HEK293 (cell line): ENCODE results near the gene SRRM2.

Experiments
- AEBP2 ChIP-seq: fragments of 450-650 bp; formaldehyde crosslinking; IDR thresholded peaks from 2 replicates; pipeline ENCODE4 v1.5.1; 2016; ENCODE audit warnings: missing biosample characterization, missing genetic modification characterization, borderline replicate concordance
- GFI1B ChIP-seq: fragments of 450-650 bp; formaldehyde crosslinking; IDR thresholded peaks from 2 replicates; pipeline ENCODE4 v1.5.1; 2016; ENCODE audit warnings: missing biosample characterization, missing genetic modification characterization
- KLF7 ChIP-seq: fragments of 450-650 bp; formaldehyde crosslinking; IDR thresholded peaks from 2 replicates; pipeline ENCODE4 v1.5.1; 2016; ENCODE audit warnings: missing biosample characterization, missing genetic modification characterization, borderline replicate concordance
- MEIS1 ChIP-seq: sonication (generic); formaldehyde crosslinking; IDR thresholded peaks from 2 replicates; pipeline ENCODE4 v1.8.1; 2022; ENCODE audit warnings: missing genetic modification reagents, mild to moderate bottlenecking, borderline replicate concordance
- PRDM10 ChIP-seq: fragments of 450-650 bp; formaldehyde crosslinking; IDR thresholded peaks from 2 replicates; pipeline ENCODE4 v1.5.1; 2016; ENCODE audit warnings: missing biosample characterization, missing genetic modification characterization
- SCRT2 ChIP-seq: fragments of 450-650 bp; formaldehyde crosslinking; IDR thresholded peaks from 2 replicates; pipeline ENCODE4 v1.5.1; 2016; ENCODE audit warnings: missing biosample characterization, missing genetic modification characterization
- ZBTB11 ChIP-seq: fragments of 450-650 bp; formaldehyde crosslinking; conservative IDR thresholded peaks from 2 replicates; pipeline ENCODE4 v1.5.1; 2016; ENCODE audit warnings: low read depth, missing biosample characterization, missing genetic modification characterization
- ZBTB21 ChIP-seq: fragments of 450-650 bp; formaldehyde crosslinking; IDR thresholded peaks from 2 replicates; pipeline ENCODE4 v1.5.1; 2017; ENCODE audit warnings: missing biosample characterization, missing genetic modification characterization
- ZBTB49 ChIP-seq: fragments of 450-650 bp; formaldehyde crosslinking; IDR thresholded peaks from 2 replicates; pipeline ENCODE4 v1.5.1; 2016; ENCODE audit warnings: missing biosample characterization, missing genetic modification characterization, low read depth
- ZNF10 ChIP-seq: fragments of 450-650 bp; formaldehyde crosslinking; IDR thresholded peaks from 2 replicates; pipeline ENCODE4 v1.5.1; 2017; ENCODE audit warnings: missing biosample characterization, missing genetic modification characterization
- ZNF16 ChIP-seq: fragments of 450-650 bp; formaldehyde crosslinking; IDR thresholded peaks from 2 replicates; pipeline ENCODE4 v1.5.1; 2016; ENCODE audit warnings: low read depth, missing biosample characterization, missing genetic modification characterization
- ZNF169 ChIP-seq: fragments of 450-650 bp; formaldehyde crosslinking; IDR thresholded peaks from 2 replicates; pipeline ENCODE4 v1.5.1; 2016; ENCODE audit warnings: missing biosample characterization, missing genetic modification characterization
- ZNF175 ChIP-seq: fragments of 450-650 bp; formaldehyde crosslinking; IDR thresholded peaks from 2 replicates; pipeline ENCODE4 v1.5.1; 2016; ENCODE audit warnings: missing biosample characterization, missing genetic modification characterization
- ZNF449 ChIP-seq: fragments of 450-650 bp; formaldehyde crosslinking; IDR thresholded peaks from 2 replicates; pipeline ENCODE4 v1.5.1; 2017; ENCODE audit warnings: missing biosample characterization, mild to moderate bottlenecking, missing genetic modification characterization, moderate library complexity
- ZNF501 ChIP-seq: fragments of 450-650 bp; formaldehyde crosslinking; IDR thresholded peaks from 2 replicates; pipeline ENCODE4 v1.5.1; 2016; ENCODE audit warnings: missing biosample characterization, missing genetic modification characterization
- ZNF510 ChIP-seq: fragments of 450-650 bp; formaldehyde crosslinking; IDR thresholded peaks from 2 replicates; pipeline ENCODE4 v1.5.1; 2018; ENCODE audit warnings: mild to moderate bottlenecking, missing genetic modification characterization, missing biosample characterization; ENCODE audit not compliant: insufficient replicate concordance
- ZNF518A ChIP-seq: fragments of 450-650 bp; formaldehyde crosslinking; conservative IDR thresholded peaks from 2 replicates; pipeline ENCODE4 v1.5.1; 2016; ENCODE audit warnings: low read depth, missing biosample characterization, missing genetic modification characterization
- ZNF521 ChIP-seq: fragments of 450-650 bp; formaldehyde crosslinking; IDR thresholded peaks from 2 replicates; pipeline ENCODE4 v1.5.1; 2017; ENCODE audit warnings: missing biosample characterization, mild to moderate bottlenecking, missing genetic modification characterization
- ZNF571 ChIP-seq: fragments of 450-650 bp; formaldehyde crosslinking; IDR thresholded peaks from 2 replicates; pipeline ENCODE4 v1.5.0; 2017; ENCODE audit warnings: missing biosample characterization, missing genetic modification characterization
- ZNF623 ChIP-seq: fragments of 450-650 bp; formaldehyde crosslinking; IDR thresholded peaks from 2 replicates; pipeline ENCODE4 v1.5.1; 2016; ENCODE audit warnings: missing biosample characterization, missing genetic modification characterization
- ZNF664 ChIP-seq: fragments of 450-650 bp; formaldehyde crosslinking; IDR thresholded peaks from 2 replicates; pipeline ENCODE4 v1.5.1; 2016; ENCODE audit warnings: missing biosample characterization, missing genetic modification characterization
- ZNF76 ChIP-seq: fragments of 450-650 bp; formaldehyde crosslinking; IDR thresholded peaks from 2 replicates; pipeline ENCODE4; 2016; ENCODE audit warnings: low read depth, missing biosample characterization, missing genetic modification characterization, borderline replicate concordance

The SRRM2 gene

GRCh38 chr16:2799859-2800226 lies 47.4 kb downstream of the SRRM2 start (continued):
- TF ChIP-seq PRDM10 (tag by site-specific recombination) (peak; percentile 92), ZBTB11 (tag by site-specific recombination) (no peak), ZNF16 (tag by site-specific recombination) (no peak), ZNF169 (tag by site-specific recombination) (no peak), KLF7 (no peak), ZNF501 (tag by site-specific recombination) (no peak), ZNF76 (tag by site-specific recombination) (no peak), ZNF571 (tag by site-specific recombination) (no peak), ZNF10 (no peak), ZNF449 (peak; percentile 42; the same call in 1 of the 2 replicates), MEIS1 (CRISPR knock-in tag) (no peak), ZBTB21 (tag by site-specific recombination) (peak; percentile 27; the same call in 1 of the 2 replicates), ZNF510 (no peak), ZNF623 (tag by site-specific recombination) (no peak), GFI1B (tag by site-specific recombination) (peak; percentile 93), ZNF518A (tag by site-specific recombination) (peak; percentile 51; the same call in 1 of the 2 replicates), ZNF521 (tag by site-specific recombination) (no peak), ZNF175 (no peak), ZNF664 (tag by site-specific recombination) (no peak), AEBP2 (tag by site-specific recombination) (no peak), SCRT2 (tag by site-specific recombination) (peak; percentile 48; the same call in 1 of the 2 replicates), ZBTB49 (tag by site-specific recombination) (no peak)
